Colon (tissue), 2 donors: ENCODE data around the gene LRRC28.
"Not testable (repeated sequence)": the region's sequence is repeated elsewhere in the genome, so short reads cannot be mapped to it uniquely, and the experiment has no call there.

Source experiments
- FAIRE-seq: peaks from 2 replicates; lab custom pipeline; 2012; peaks lifted over from hg19 to GRCh38; lab: Jason Lieb, UNC
- donor health status: control.
- donor health status: control.

LRRC28 gene

GRCh38 chr15:99250857-99251841, at the start of gene LRRC28:
TSS of gene LRRC28 (plus strand) at chr15:99251481. CDS start at chr15:99255958, 4,477 bp downstream.
- FAIRE-seq: no peak

- no peak for FAIRE-seq
Observed at GRCh38 chr15:99202176-99202552, 49.1 kb upstream of the LRRC28 start.

DNA sequence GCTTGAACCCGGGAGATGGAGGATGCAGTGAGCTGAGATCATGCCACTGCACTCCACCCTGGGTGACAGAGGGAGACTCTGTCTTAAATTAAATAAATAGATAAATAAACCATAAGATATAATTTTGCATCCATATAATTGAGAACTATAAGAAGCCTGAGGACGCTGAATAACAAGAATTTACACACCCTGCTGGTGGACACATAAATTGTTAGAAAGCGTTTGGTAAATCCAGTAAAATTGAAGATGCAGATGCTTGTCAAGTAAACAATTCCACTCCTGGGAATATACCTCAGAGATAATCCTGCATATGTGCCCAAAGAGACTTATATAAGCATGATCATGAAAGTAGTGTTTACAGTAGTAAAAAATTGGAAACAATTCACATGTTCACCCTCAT, 43.6 kb upstream of the LRRC28 start:
- FAIRE-seq: no peak

DNA sequence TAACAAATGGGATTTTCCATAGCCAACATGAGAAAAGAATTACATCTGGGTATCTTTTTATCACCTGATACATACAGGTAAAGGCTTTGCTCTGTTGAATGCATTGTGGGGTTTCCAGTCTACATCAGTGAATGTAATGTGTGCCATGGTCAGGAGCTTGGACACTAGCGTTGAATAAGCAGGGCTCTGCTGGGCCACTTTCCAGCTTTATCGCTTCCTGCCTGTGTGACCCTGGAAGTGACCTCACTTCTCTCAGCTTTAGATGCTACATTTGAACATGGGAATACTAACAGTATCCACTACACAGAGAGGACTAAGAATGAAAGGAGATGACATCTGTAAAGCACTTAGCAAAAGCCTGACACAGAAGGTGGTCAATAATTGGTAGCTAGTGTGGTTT, 42.0 kb upstream of the LRRC28 start:
- FAIRE-seq: no peak

DNA sequence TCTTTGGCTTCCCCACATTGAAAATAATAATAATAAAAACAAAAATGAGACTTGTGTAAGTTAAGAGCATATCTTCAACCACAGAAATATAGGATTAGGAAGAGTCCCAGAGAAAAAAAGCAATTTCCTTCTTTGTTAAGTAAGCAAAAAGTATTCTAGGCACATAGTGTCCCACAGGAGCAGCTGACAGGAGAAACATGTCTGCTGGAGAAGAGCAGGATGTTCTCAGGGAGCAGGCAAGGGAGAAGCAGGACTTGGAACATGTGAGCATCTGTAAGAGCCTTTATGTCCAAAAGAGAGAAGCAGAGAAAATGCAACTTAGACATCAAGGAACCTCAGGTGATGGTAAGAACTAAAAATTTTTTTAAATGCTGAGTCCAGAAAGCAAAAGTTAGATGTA, 40.9 kb upstream of the LRRC28 start:
- no peak for FAIRE-seq

DNA sequence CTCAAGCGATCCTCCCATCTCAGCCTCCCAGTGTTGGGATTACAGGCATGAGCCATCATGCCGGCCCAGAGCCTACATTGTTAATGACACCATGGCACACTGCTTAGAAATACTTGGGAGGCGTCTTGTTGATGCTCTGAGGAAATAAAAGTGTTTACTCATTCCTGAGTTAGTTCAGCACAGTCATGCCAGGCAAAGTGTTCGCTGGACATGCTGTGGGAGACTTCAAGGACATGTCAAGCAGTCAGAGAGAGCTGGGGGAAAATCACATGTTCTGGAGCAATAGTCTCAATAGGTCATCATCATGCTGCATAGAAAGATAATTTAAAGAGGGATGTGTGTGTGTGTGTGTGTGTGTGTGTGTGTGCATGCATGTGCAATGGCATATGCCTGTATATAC, 39.4 kb upstream of the LRRC28 start:
- no peak for FAIRE-seq

- FAIRE-seq: no peak
Observed at GRCh38 chr15:99212406-99212805, 38.9 kb upstream of the LRRC28 start.

DNA sequence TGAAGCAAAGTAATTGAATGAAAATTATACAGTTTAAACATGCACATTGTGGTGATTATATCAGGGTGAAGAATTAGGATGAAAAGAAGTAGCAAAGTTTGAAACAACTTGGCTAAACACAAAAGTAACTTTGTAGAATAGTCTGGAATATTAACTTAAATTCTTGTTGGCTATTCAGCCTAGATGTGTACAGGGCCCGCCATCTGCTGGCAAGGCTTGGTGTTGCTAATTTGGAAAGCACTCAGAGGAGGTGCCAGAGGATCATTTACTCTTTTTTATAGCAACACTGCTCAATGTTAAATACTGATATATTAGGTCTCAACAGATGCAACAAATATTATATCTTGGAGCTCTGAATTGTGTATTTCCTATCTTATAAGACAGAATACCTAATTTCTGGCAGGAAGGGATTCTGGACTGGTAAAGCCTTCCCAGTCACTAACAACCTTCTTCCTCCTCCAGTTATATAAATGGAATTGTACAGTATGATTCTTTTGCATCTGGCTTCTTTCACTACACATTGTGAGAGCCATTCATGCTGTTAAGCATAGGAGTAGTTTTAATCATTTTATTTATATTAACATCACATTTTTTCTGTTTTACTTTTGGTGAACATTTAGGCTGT, 38.0 kb upstream of the LRRC28 start:
- peak; percentile 57 for FAIRE-seq

- FAIRE-seq: no peak
Observed at GRCh38 chr15:99224372-99225214, 26.7 kb upstream of the LRRC28 start.

- FAIRE-seq: no peak
Observed at GRCh38 chr15:99226802-99227201, 24.5 kb upstream of the LRRC28 start.

DNA sequence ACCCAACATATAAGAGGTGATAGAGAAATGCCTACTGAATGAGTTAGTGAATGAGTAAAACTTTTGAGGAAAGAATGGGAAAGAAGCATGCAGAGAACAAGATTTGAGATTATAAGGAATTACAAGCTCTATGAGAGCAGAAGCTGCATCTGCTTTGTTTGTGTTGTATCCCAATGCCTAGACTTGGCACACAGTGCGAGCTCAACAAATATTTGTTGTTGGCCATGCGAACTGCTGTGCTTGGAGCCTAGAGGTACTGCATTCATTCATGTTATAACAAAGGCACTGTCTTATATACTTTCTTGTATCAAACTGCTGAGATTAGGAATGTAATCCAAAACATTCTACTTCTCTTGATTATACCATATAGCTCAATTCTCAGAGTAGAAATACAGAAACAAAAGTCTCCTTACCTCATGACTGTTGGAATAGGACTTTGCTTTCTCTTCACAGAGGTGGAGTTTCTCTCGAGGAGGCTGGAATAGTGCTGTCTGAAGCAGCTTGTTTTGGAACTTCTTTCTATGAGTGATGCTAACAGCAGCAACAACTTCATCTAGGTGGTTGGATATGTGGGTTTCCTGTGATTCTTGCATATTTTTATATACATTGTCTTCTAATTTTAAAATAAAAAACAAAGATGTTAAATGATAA, 23.0 kb upstream of the LRRC28 start:
- no peak for FAIRE-seq

DNA sequence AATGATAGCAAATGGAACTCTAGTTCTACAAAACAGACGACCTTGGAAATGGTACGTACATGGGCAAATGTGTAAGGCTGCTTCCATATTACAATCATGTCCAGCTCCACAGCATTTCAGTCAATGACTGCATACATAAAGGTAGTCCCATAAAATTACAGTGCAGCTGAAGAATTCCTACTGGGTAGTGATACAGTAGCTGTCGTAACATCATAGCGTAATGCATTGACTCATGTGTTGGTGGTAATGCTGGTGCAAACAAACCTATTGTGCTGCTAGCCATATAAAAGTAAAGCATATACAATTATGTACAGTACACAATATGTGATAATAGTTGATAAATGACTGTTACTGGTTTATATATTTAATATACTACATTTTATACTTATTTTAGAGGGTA, 20.4 kb upstream of the LRRC28 start:
- no peak for FAIRE-seq

GRCh38 chr15:99232740-99233139, 18.5 kb upstream of the LRRC28 start:
- no peak for FAIRE-seq

DNA sequence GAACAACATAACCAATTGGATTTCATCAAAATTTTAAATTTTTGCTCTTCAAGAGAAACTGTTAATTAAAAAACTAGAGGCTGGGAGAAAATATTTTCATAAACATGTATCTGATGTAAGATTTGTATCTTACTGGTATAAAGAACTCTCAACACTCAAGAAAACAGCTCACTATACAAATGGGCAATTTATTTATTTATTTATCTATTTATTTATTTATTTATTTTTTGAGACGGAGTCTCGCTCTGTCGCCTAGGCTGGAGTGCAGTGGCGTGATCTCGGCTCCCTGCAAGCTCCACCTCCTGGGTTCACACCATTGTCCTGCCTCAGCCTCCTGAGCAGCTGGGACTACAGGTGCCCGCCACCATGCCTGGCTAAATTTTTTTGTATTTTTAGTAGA, 17.1 kb upstream of the LRRC28 start:
- FAIRE-seq: not testable (repeated sequence)

- FAIRE-seq: no peak
Observed at GRCh38 chr15:99238849-99239248, 12.4 kb upstream of the LRRC28 start.

- no peak for FAIRE-seq
Observed at GRCh38 chr15:99239545-99240198, 11.6 kb upstream of the LRRC28 start.

DNA sequence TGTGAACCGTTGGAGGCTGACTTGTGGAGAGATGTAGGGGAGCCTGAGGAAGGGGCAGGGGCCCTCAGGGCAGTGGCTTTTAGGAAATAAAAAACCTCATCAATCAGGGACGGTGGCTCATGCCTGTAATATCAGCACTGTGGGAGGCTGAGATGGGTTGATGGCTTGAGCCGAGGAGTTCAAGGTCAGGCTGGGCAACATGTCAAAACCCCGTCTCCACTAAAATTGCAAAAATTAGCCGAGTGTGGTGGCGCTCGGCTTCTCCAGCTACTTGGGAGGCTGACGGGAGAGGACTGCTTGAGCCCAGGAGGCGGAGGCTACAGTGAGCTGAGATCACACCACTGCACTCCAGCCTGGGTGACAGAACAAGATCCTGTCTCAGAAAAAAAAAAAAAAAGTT, 9.5 kb upstream of the LRRC28 start:
- FAIRE-seq: no peak

- peak; percentile 93 for FAIRE-seq
Observed at GRCh38 chr15:99244306-99244705, 7.0 kb upstream of the LRRC28 start.

GRCh38 chr15:99247062-99247461, 4.2 kb upstream of the LRRC28 start:
- FAIRE-seq: no peak

- no peak for FAIRE-seq
Observed at GRCh38 chr15:99248000-99248715, 3.1 kb upstream of the LRRC28 start.
